Transverse colon (tissue), 4 donors: ENCODE data around the gene NBEA. TPM values are rescaled to one million over a fixed set of nuclear protein-coding genes. Genes with fewer than 3 reads are reported as not detected.

Experiments used
- DNase-seq: peaks from one replicate; pipeline ENCODE4 v3.0.0-alpha.2; 2019
- H3K27ac ChIP-seq, 4 donors: fragments of 200-600 bp; sonication (generic); 2 replicates each; pipeline ENCODE4 v1.5.1; 2016 to 2018; ENCODE audit warnings: inconsistent platforms in 4 of 4
- H3K27me3 ChIP-seq: fragments of 200-600 bp; sonication (generic); 2 replicates; pipeline ENCODE4 v1.5.1; 2017; ENCODE audit warnings: inconsistent platforms
- H3K36me3 ChIP-seq, 4 donors: fragments of 200-600 bp; sonication (generic); 2 replicates each; pipeline ENCODE4 v1.5.1; 2017 to 2019; ENCODE audit warnings: inconsistent platforms in 4 of 4
- H3K4me1 ChIP-seq, 4 donors: fragments of 200-600 bp; sonication (generic); 2 replicates each; pipeline ENCODE4 v1.5.1; 2017 to 2020; ENCODE audit warnings: inconsistent platforms in 4 of 4
- H3K4me3 ChIP-seq, 4 donors: fragments of 200-600 bp; sonication (generic); 1 replicate in 1 of 4; 2 replicates in 3 of 4; pipeline versions ENCODE4 v1.5.1 to v1.6.1; 2017 to 2019; ENCODE audit warnings: inconsistent platforms in 4 of 4
- H3K9me3 ChIP-seq, 2 donors: fragments of 200-600 bp; sonication (generic); 2 replicates each; pipeline ENCODE4 v1.5.1; 2017 to 2019; ENCODE audit warnings: inconsistent platforms in 2 of 2
- CTCF ChIP-seq, 5 experiments: fragments of 200-600 bp in 3 of 5; fragments of 450-650 bp in 2 of 5; sonication (generic) in 3 of 5; IDR thresholded peaks; 1 replicate in 2 of 5; 2 replicates in 3 of 5; pipeline ENCODE4 v1.5.1; 2016 to 2017; ENCODE audit warnings: antibody characterized with exemption in 5 of 5, inconsistent platforms in 3 of 5, mild to moderate bottlenecking in 2 of 5, moderate library complexity in 1 of 5
- EP300 ChIP-seq: sonication (generic); formaldehyde crosslinking; IDR thresholded peaks from one replicate; pipeline ENCODE4 v1.6.1; 2017; ENCODE audit warnings: antibody characterized with exemption, low read depth
- POLR2A ChIP-seq: fragments of 450-650 bp; IDR thresholded peaks from one replicate; pipeline ENCODE4 v1.6.1; 2016; ENCODE audit warnings: antibody characterized with exemption, mild to moderate bottlenecking, moderate library complexity
- POLR2AphosphoS5 ChIP-seq, 3 donors: sonication (generic); formaldehyde crosslinking; IDR thresholded peaks; one replicate each; pipeline ENCODE4 v1.6.1; 2016; ENCODE audit warnings: antibody characterized with exemption in 3 of 3
- WGBS, 2 donors: methylation state at CpG; one replicate each; pipeline ENCODE4 v1.1.5; 2018; ENCODE audit warnings: low coverage in 1 of 2; 5-methylcytosine and 5-hydroxymethylcytosine counted together
- in situ Hi-C, 4 donors: fragments of 200-750 bp; cut with MboI; loops; one replicate each; pipeline versions ENCODE4 v1.15.0 to v1.15.1; 2017; ENCODE audit warnings: low sequenced_read_pairs in 3 of 4, low pct_ligation_motif_present in 1 of 4, low pct_unique_long_range_greater_than_20kb in 1 of 4
- intact Hi-C: fragments of 100-400 bp; cut with DNase I; formaldehyde crosslinking; loops from one replicate; pipeline ENCODE4 v1.15.1; 2023; ENCODE audit warnings: low total_unique reads
- total RNA-seq, 4 donors: library from RNA; depleted of rRNA; stranded (reverse); fragments of >200 nt; gene quantifications; one replicate each; pipeline ENCODE4 v1.1.0, GENCODE V29; 2016

The NBEA gene
- total RNA-seq, 4 donors from 2014 or later: 8.2 to 21.1 (median 12.5) TPM

- intact Hi-C loops: no loop called here
- in situ Hi-C loops: no loop called here
- Histone ChIP-seq H3K9me3 (no peaks in the 10 kb centered on the region), H3K36me3 (no peaks in the 10 kb centered on the region), H3K4me1 (no peaks in the 10 kb centered on the region), H3K27ac (no peak overlapping the region), H3K4me3 (no peak overlapping the region), H3K27me3 (no peaks in the 10 kb centered on the region)
- WGBS, 2 donors: 76 to 80% methylated on average over 6 to 9 of the region's 9 CpGs
- no peak for TF ChIP-seq EP300
- TF ChIP-seq CTCF (IDR thresholded peaks at IDR 0.05): no peak
- no peak for TF ChIP-seq POLR2AphosphoS5 (IDR thresholded peaks at IDR 0.05)
- no peak for TF ChIP-seq POLR2A
- no peak for DNase-seq
Observed at GRCh38 chr13:35693134-35693784, 751.2 kb downstream of the NBEA start.

- WGBS, 2 donors: 89 to 100% methylated on average over 3 to 13 of the region's 13 CpGs
- no peak overlapping the region for H3K4me3 ChIP-seq
- H3K36me3 ChIP-seq: no peaks in the 10 kb centered on the region
- no peak overlapping the region for H3K27ac ChIP-seq
- H3K4me1 ChIP-seq: peaks cover 0 to 3% (median 0%) of the 10 kb centered on the region in 4 donors
- intact Hi-C loops (no loop called here), in situ Hi-C loops (no loop called here)
- no peaks in the 10 kb centered on the region for H3K27me3 ChIP-seq
- DNase-seq: no peak
- TF ChIP-seq CTCF (IDR thresholded peaks at IDR 0.05) (no peak), POLR2A (no peak), POLR2AphosphoS5 (IDR thresholded peaks at IDR 0.05) (no peak), EP300 (no peak)
- H3K9me3 ChIP-seq: no peaks in the 10 kb centered on the region
Observed at GRCh38 chr13:35694031-35694430, 752.0 kb downstream of the NBEA start.

GRCh38 chr13:35694549-35695447 lies 752.7 kb downstream of the NBEA start:
- intact Hi-C loops (no loop called here), in situ Hi-C loops (no loop called here)
- no peak for DNase-seq
- no peak for TF ChIP-seq POLR2A
- no peak for TF ChIP-seq CTCF (IDR thresholded peaks at IDR 0.05)
- TF ChIP-seq EP300: no peak
- no peak for TF ChIP-seq POLR2AphosphoS5 (IDR thresholded peaks at IDR 0.05)
- H3K9me3 ChIP-seq: no peaks in the 10 kb centered on the region
- WGBS, 2 donors: 80 to 84% methylated on average over 1 to 25 of the region's 26 CpGs
- no peaks in the 10 kb centered on the region for H3K36me3 ChIP-seq
- H3K4me1 ChIP-seq: peaks cover 0 to 5% (median 3%) of the 10 kb centered on the region in 4 donors
- H3K27me3 ChIP-seq: no peaks in the 10 kb centered on the region
- H3K27ac ChIP-seq: no peak overlapping the region
- H3K4me3 ChIP-seq: no peak overlapping the region

GRCh38 chr13:35695448-35695770 lies 753.3 kb downstream of the NBEA start:
- Histone ChIP-seq H3K9me3 (no peaks in the 10 kb centered on the region), H3K4me3 (no peak overlapping the region), H3K36me3 (no peaks in the 10 kb centered on the region), H3K4me1 (peaks cover 0 to 7% (median 5%) of the 10 kb centered on the region in 4 donors), H3K27me3 (no peaks in the 10 kb centered on the region), H3K27ac (no peak overlapping the region)
- TF ChIP-seq CTCF (IDR thresholded peaks at IDR 0.05) (no peak), POLR2AphosphoS5 (IDR thresholded peaks at IDR 0.05) (no peak), POLR2A (no peak), EP300 (no peak)
- intact Hi-C loops: no loop called here
- in situ Hi-C loops: no loop called here
- no peak for DNase-seq
- WGBS, 2 donors: 90% methylated on average over 15 of the region's 15 CpGs; no CpG with 5 or more reads in 1 of the 2 donors
